GM12864 (cell line): Measurements from ENCODE around the gene VSTM1.

Experiments used
- DNase-seq: peaks from one replicate; pipeline ENCODE4 v3.0.0-alpha.2; 2011; ENCODE audit warnings: low read depth
- H3K4me3 ChIP-seq: 2 replicates; pipeline ENCODE4 v1.5.1; 2011; ENCODE audit warnings: mild to moderate bottlenecking, low read depth, low read length, control low read depth
- TF ChIP-seq, protein P1 (sequence below): IDR thresholded peaks from 2 replicates; pipeline ENCODE4 v1.5.1; 2011; ENCODE audit warnings: low read depth, mild to moderate bottlenecking, moderate library complexity, low read length, control low read depth, inconsistent platforms; ENCODE audit errors: missing control alignments

VSTM1 gene

DNA sequence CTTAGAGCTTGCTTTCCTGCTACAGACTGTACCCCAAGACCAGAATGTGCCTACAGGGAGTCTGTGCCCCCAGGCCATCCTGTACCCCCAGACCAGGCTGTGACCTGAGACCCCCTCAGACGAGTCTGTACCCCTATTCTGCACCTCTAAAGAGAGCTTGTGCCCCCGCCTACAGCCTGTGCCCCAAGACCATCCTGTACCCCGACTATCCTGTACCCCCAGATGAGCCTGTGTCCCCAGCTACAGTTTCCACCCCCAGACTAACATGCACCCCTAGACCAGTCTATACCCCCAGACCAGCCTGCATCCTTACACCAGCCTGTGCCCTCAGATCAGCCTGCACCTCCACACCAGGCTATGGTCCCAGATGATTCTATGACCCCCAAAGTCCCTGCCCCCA is 70.2 kb downstream of the VSTM1 start:
- DNase-seq, result no peak
- TF ChIP-seq, protein P1, sequence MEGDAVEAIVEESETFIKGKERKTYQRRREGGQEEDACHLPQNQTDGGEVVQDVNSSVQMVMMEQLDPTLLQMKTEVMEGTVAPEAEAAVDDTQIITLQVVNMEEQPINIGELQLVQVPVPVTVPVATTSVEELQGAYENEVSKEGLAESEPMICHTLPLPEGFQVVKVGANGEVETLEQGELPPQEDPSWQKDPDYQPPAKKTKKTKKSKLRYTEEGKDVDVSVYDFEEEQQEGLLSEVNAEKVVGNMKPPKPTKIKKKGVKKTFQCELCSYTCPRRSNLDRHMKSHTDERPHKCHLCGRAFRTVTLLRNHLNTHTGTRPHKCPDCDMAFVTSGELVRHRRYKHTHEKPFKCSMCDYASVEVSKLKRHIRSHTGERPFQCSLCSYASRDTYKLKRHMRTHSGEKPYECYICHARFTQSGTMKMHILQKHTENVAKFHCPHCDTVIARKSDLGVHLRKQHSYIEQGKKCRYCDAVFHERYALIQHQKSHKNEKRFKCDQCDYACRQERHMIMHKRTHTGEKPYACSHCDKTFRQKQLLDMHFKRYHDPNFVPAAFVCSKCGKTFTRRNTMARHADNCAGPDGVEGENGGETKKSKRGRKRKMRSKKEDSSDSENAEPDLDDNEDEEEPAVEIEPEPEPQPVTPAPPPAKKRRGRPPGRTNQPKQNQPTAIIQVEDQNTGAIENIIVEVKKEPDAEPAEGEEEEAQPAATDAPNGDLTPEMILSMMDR, result no peak
- no peak overlapping the region for H3K4me3 ChIP-seq

GRCh38 chr19:53992815-53993214 is 70.9 kb downstream of the VSTM1 start:
- no peak overlapping the region for H3K4me3 ChIP-seq
- TF ChIP-seq, protein P1, result no peak
- no peak for DNase-seq

DNA sequence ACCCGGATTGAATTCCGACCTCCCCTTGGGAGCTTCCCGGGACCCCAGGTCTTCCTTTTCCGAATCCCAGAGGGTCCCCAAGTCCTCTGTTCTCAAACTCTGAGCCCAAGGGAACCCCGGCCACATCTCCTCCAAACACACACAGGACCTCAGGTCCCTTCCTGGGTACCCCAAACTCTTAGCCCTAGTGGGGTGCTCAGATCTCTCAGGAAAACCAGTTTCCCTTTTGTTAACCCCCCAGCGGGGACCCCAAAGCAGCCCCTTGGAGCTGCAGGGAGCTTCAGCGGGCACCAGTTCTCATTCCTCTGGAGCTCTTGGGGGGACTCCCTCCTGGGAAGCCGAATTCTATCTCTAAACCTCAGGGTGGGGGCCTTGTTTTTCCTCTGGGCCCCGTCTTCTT is 71.5 kb downstream of the VSTM1 start:
- no peak overlapping the region for H3K4me3 ChIP-seq
- no peak for DNase-seq
- TF ChIP-seq, protein P1, result no peak

DNA sequence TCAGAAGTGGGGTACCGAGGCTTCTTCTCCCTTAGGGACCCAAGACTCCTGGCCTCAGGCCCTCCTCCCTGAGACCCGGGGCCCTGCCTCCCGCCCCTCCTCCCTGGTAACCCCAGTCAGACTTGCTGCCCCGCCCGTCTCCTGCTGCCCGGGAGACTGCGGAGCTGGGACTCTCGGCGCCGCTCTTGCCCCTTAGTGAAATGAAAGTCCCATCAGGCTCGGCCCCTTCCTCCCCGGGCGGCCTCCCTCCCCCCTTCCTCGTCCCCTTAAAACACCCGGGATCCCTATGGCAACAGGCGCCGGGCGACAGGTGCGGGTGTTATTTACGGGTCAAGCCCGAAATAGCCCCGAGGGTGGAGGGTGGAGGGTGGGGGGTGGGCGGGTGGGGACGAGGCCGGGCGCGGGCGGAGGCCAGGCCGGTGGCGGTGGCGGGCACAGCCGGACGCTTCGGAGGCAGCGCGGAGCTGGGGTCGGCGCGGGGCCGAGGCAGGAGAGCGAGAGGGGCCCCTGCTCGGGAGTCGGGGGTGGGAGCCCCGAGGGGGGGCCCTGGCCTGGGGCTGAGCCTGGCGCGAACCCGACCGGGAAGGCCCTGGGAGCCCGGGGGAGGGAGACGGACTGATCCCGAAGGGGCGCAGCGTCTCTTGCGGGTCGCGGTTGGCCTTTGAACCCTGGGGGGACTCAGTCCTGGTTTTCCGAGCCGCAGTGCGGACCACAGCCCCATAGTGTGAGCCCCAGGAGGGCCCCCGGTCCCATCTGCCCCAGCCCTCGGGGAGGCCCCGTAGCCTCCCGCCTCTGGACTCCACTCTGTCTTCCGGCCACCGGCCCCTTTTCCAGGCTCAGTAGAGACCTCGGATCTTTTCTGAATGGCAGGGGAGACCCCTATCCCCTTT is 72.2 kb downstream of the VSTM1 start, which contains the start of gene CACNG6:
Gene CACNG6 (plus strand): TSS at position 414 of the 890 bp plus-strand sequence. CDS start 1,241 bp downstream, outside the sequence.
- H3K4me3 ChIP-seq, result no peak within 1 kb of the TSS
- TF ChIP-seq, protein P1, result no peak
- DNase-seq, result no peak
